ENCODE measurements around the gene SSTR5.
A peak's percentile ranks its signal among the peaks of the same experiment; 100 is the strongest.

The SSTR5 gene

GRCh38 chr16:1047801-1048200, 24.7 kb upstream of the SSTR5 start:
- no peak overlapping the region for H2AK5ac ChIP-seq (ENCODE audit: low read length)
- H3K4ac ChIP-seq (ENCODE audit: low read depth, low read length) = no peak overlapping the region
- no peak overlapping the region for H2BK12ac ChIP-seq (ENCODE audit: low read length)
- H3K9ac ChIP-seq (ENCODE audit: low read length) = no peak overlapping the region
- WGBS (ENCODE audit: extremely low coverage, insufficient coverage, insufficient read length) = no CpG with 5 or more reads among the region's 16 CpGs
- peaks cover 4 to 8% of the 10 kb centered on the region in 2 experiments for H3K4me1 ChIP-seq (ENCODE audit: control insufficient read depth in 1 of 2, insufficient read depth in 2 of 2, low read length in 2 of 2)
- no peak overlapping the region for H3K4me2 ChIP-seq (ENCODE audit: low read length)
- no peak overlapping the region for H4K12ac ChIP-seq (ENCODE audit: low read depth, low read length)
- H4K8ac ChIP-seq (ENCODE audit: low read depth, low read length) = no peak overlapping the region
- H3K79me2 ChIP-seq (ENCODE audit: control insufficient read depth, insufficient read depth, low read length, poor library complexity) = no peaks in the 10 kb centered on the region
- peaks cover 4% of the 10 kb centered on the region for H3K9me3 ChIP-seq (ENCODE audit: insufficient read depth, low read depth, low read length)
- no peak overlapping the region for H3K4me3 ChIP-seq (ENCODE audit: low read depth, low read length)
- DNase-seq = no peak
- H2BK5ac ChIP-seq (ENCODE audit: low read depth, low read length, poor library complexity) = no peak overlapping the region
- H3K18ac ChIP-seq (ENCODE audit: low read length) = no peak overlapping the region
- no peak overlapping the region for H3K23ac ChIP-seq (ENCODE audit: low read length)
- H3K27me3 ChIP-seq (ENCODE audit: insufficient read depth, low read length) = no peaks in the 10 kb centered on the region
- no peak overlapping the region for H4K91ac ChIP-seq (ENCODE audit: low read depth, low read length)
- no peak overlapping the region for H2AFZ ChIP-seq (ENCODE audit: insufficient read depth, low read length, poor library complexity)
- no peaks in the 10 kb centered on the region for H3K79me1 ChIP-seq (ENCODE audit: low read length)
- no peak overlapping the region for H2BK120ac ChIP-seq (ENCODE audit: insufficient read depth, low read length, poor library complexity)
- no peaks in the 10 kb centered on the region for H3K36me3 ChIP-seq (ENCODE audit: control insufficient read depth in 1 of 2, insufficient read depth in 2 of 2, low read length in 2 of 2)
- H3K27ac ChIP-seq (ENCODE audit: low read depth, low read length) = no peak overlapping the region
- no peak overlapping the region for H3K14ac ChIP-seq (ENCODE audit: low read length)

GRCh38 chr16:1048442-1049112, 24.0 kb upstream of the SSTR5 start:
- peak overlapping the region; percentile 38 for H2AFZ ChIP-seq (ENCODE audit: insufficient read depth, low read length, poor library complexity)
- no peak overlapping the region for H2BK120ac ChIP-seq (ENCODE audit: insufficient read depth, low read length, poor library complexity)
- H4K12ac ChIP-seq (ENCODE audit: low read depth, low read length) = peak overlapping the region; percentile 13
- no peaks in the 10 kb centered on the region for H3K79me2 ChIP-seq (ENCODE audit: control insufficient read depth, insufficient read depth, low read length, poor library complexity)
- H3K9ac ChIP-seq (ENCODE audit: low read length) = no peak overlapping the region
- H3K18ac ChIP-seq (ENCODE audit: low read length) = no peak overlapping the region
- peak overlapping the region; percentile 40 for H3K4me2 ChIP-seq (ENCODE audit: low read length)
- H3K23ac ChIP-seq (ENCODE audit: low read length) = no peak overlapping the region
- peaks cover 4 to 8% of the 10 kb centered on the region in 2 experiments for H3K4me1 ChIP-seq (ENCODE audit: control insufficient read depth in 1 of 2, insufficient read depth in 2 of 2, low read length in 2 of 2)
- no CpG with 5 or more reads among the region's 37 CpGs for WGBS (ENCODE audit: extremely low coverage, insufficient coverage, insufficient read length)
- no peak overlapping the region for H2AK5ac ChIP-seq (ENCODE audit: low read length)
- DNase-seq = peak; percentile 13 to 45
- H4K91ac ChIP-seq (ENCODE audit: low read depth, low read length) = no peak overlapping the region
- no peak overlapping the region for H2BK5ac ChIP-seq (ENCODE audit: low read depth, low read length, poor library complexity)
- H3K27ac ChIP-seq (ENCODE audit: low read depth, low read length) = no peak overlapping the region
- no peaks in the 10 kb centered on the region for H3K27me3 ChIP-seq (ENCODE audit: insufficient read depth, low read length)
- no peak overlapping the region for H2BK12ac ChIP-seq (ENCODE audit: low read length)
- H3K79me1 ChIP-seq (ENCODE audit: low read length) = no peaks in the 10 kb centered on the region
- peak overlapping the region; percentile 15 for H4K8ac ChIP-seq (ENCODE audit: low read depth, low read length)
- H3K4me3 ChIP-seq (ENCODE audit: low read depth, low read length) = no peak overlapping the region
- H3K36me3 ChIP-seq (ENCODE audit: control insufficient read depth in 1 of 2, insufficient read depth in 2 of 2, low read length in 2 of 2) = no peaks in the 10 kb centered on the region
- no peak overlapping the region for H3K14ac ChIP-seq (ENCODE audit: low read length)
- no peak overlapping the region for H3K4ac ChIP-seq (ENCODE audit: low read depth, low read length)
- peaks cover 2% of the 10 kb centered on the region for H3K9me3 ChIP-seq (ENCODE audit: insufficient read depth, low read depth, low read length)

- Histone ChIP-seq H3K4me1 (ENCODE audit: control insufficient read depth in 1 of 2, insufficient read depth in 2 of 2, low read length in 2 of 2) (peaks cover 4 to 8% of the 10 kb centered on the region in 2 experiments), H2BK5ac (ENCODE audit: low read depth, low read length, poor library complexity) (no peak overlapping the region)
Measured at GRCh38 chr16:1049113-1049975, 23.2 kb upstream of the SSTR5 start.

DNA sequence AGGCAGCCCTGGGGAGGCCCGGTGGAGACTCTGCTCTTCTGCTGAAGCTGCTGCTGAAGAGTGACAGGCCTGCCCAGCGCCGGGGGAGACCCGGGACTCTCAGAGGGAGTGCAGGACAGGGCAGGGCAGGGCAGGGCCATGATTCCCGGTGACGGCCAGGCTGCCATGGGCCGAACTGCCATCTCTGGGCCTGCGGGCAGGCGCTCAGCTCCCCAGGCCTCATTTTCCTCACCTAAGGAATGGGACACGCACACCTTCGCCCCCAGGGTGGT, 22.6 kb upstream of the SSTR5 start:
- H3K23ac ChIP-seq (ENCODE audit: low read length) = no peak overlapping the region
- WGBS (ENCODE audit: extremely low coverage, insufficient coverage, insufficient read length) = no CpG with 5 or more reads among the region's 11 CpGs
- no peak overlapping the region for H4K8ac ChIP-seq (ENCODE audit: low read depth, low read length)
- no peak for DNase-seq
- no peak overlapping the region for H2AK5ac ChIP-seq (ENCODE audit: low read length)
- no peaks in the 10 kb centered on the region for H3K27me3 ChIP-seq (ENCODE audit: insufficient read depth, low read length)
- no peak overlapping the region for H2BK5ac ChIP-seq (ENCODE audit: low read depth, low read length, poor library complexity)
- H2BK120ac ChIP-seq (ENCODE audit: insufficient read depth, low read length, poor library complexity) = no peak overlapping the region
- no peak overlapping the region for H3K9ac ChIP-seq (ENCODE audit: low read length)
- H3K14ac ChIP-seq (ENCODE audit: low read length) = no peak overlapping the region
- no peak overlapping the region for H4K12ac ChIP-seq (ENCODE audit: low read depth, low read length)
- H3K36me3 ChIP-seq (ENCODE audit: control insufficient read depth in 1 of 2, insufficient read depth in 2 of 2, low read length in 2 of 2) = no peaks in the 10 kb centered on the region
- no peak overlapping the region for H2AFZ ChIP-seq (ENCODE audit: insufficient read depth, low read length, poor library complexity)
- no peak overlapping the region for H3K27ac ChIP-seq (ENCODE audit: low read depth, low read length)
- no peak overlapping the region for H2BK12ac ChIP-seq (ENCODE audit: low read length)
- H3K9me3 ChIP-seq (ENCODE audit: insufficient read depth, low read depth, low read length) = peaks cover 2% of the 10 kb centered on the region
- H3K4me2 ChIP-seq (ENCODE audit: low read length) = no peak overlapping the region
- no peak overlapping the region for H3K4me3 ChIP-seq (ENCODE audit: low read depth, low read length)
- no peak overlapping the region for H4K91ac ChIP-seq (ENCODE audit: low read depth, low read length)
- no peaks in the 10 kb centered on the region for H3K79me1 ChIP-seq (ENCODE audit: low read length)
- H3K18ac ChIP-seq (ENCODE audit: low read length) = no peak overlapping the region
- H3K4me1 ChIP-seq (ENCODE audit: control insufficient read depth in 1 of 2, insufficient read depth in 2 of 2, low read length in 2 of 2) = peaks cover 4 to 8% of the 10 kb centered on the region in 2 experiments
- no peaks in the 10 kb centered on the region for H3K79me2 ChIP-seq (ENCODE audit: control insufficient read depth, insufficient read depth, low read length, poor library complexity)
- no peak overlapping the region for H3K4ac ChIP-seq (ENCODE audit: low read depth, low read length)

More at GRCh38 chr16:1049113-1049975, 23.2 kb upstream of the SSTR5 start:
- Histone ChIP-seq H2AFZ (ENCODE audit: insufficient read depth, low read length, poor library complexity) (no peak overlapping the region), H4K8ac (ENCODE audit: low read depth, low read length) (no peak overlapping the region), H3K36me3 (ENCODE audit: control insufficient read depth in 1 of 2, insufficient read depth in 2 of 2, low read length in 2 of 2) (no peaks in the 10 kb centered on the region), H3K4me3 (ENCODE audit: low read depth, low read length) (no peak overlapping the region), H3K79me2 (ENCODE audit: control insufficient read depth, insufficient read depth, low read length, poor library complexity) (no peaks in the 10 kb centered on the region), H3K4me2 (ENCODE audit: low read length) (no peak overlapping the region), H3K14ac (ENCODE audit: low read length) (no peak overlapping the region), H3K18ac (ENCODE audit: low read length) (no peak overlapping the region), H3K27ac (ENCODE audit: low read depth, low read length) (no peak overlapping the region), H4K12ac (ENCODE audit: low read depth, low read length) (no peak overlapping the region), H4K91ac (ENCODE audit: low read depth, low read length) (no peak overlapping the region), H3K9ac (ENCODE audit: low read length) (no peak overlapping the region), H3K23ac (ENCODE audit: low read length) (no peak overlapping the region), H2BK120ac (ENCODE audit: insufficient read depth, low read length, poor library complexity) (no peak overlapping the region), H2AK5ac (ENCODE audit: low read length) (no peak overlapping the region), H2BK12ac (ENCODE audit: low read length) (no peak overlapping the region), H3K4ac (ENCODE audit: low read depth, low read length) (no peak overlapping the region), H3K79me1 (ENCODE audit: low read length) (no peaks in the 10 kb centered on the region), H3K9me3 (ENCODE audit: insufficient read depth, low read depth, low read length) (peaks cover 2% of the 10 kb centered on the region), H3K27me3 (ENCODE audit: insufficient read depth, low read length) (no peaks in the 10 kb centered on the region)
- DNase-seq = no peak
- WGBS (ENCODE audit: extremely low coverage, insufficient coverage, insufficient read length) = no CpG with 5 or more reads among the region's 31 CpGs
